ENCODE data around the gene MSLN. TPM values are rescaled to one million over a fixed set of nuclear protein-coding genes. Genes with fewer than 3 reads are reported as not detected.

MSLN gene
- total and polyA plus RNA-seq, 2 donors (not counting 3 experiments of a cell fraction or from before 2014, with no cell fraction given), result not detected

GRCh38 chr16:802914-803753 is 42.6 kb downstream of the MSLN start:
- Histone ChIP-seq H3K27me3 (ENCODE audit: control insufficient read depth in 2 of 2, insufficient read depth in 2 of 2, low read length in 2 of 2) (peaks cover 11 to 18% of the 10 kb centered on the region in 2 experiments), H3K9ac (replicated peaks; ENCODE audit: extremely low read depth, insufficient read depth, low read length) (no peak overlapping the region), H3K27ac (ENCODE audit: insufficient read depth, low read depth, low read length) (no peak overlapping the region), H4K20me1 (replicated peaks; ENCODE audit: control insufficient read depth, extremely low read depth, insufficient read depth, low read length) (no peaks in the 10 kb centered on the region), H3K36me3 (ENCODE audit: control insufficient read depth in 2 of 2, extremely low read depth in 1 of 2, insufficient read depth in 2 of 2, low read length in 2 of 2) (no peaks in the 10 kb centered on the region), H3K4me3 (replicated peaks in 1 of 3; ENCODE audit: insufficient read depth in 1 of 3, low read depth in 1 of 3, low read length in 3 of 3) (no peak overlapping the region), H3K79me2 (ENCODE audit: control insufficient read depth, insufficient read depth, low read length) (peaks cover 2% of the 10 kb centered on the region), H2AFZ (ENCODE audit: low read depth, low read length) (no peak overlapping the region), H3K9me1 (replicated peaks; ENCODE audit: control insufficient read depth, extremely low read depth, insufficient read depth, low read length) (no peaks in the 10 kb centered on the region), H3K4me1 (ENCODE audit: control insufficient read depth, extremely low read depth, insufficient read depth, low read length) (peaks cover 2% of the 10 kb centered on the region), H3K9me3 (replicated peaks; ENCODE audit: control insufficient read depth, insufficient read depth, low read length) (no peaks in the 10 kb centered on the region), H3K4me2 (ENCODE audit: insufficient read depth, low read length) (no peak overlapping the region)
- FAIRE-seq (no peak), DNase-seq (ENCODE audit: low read depth, low spot score) (no peak)
- intact Hi-C loops (cut with micrococcal nuclease), result no loop called here
- dilution Hi-C loops (cut with MboI; ENCODE audit: extremely low pct_ligation_motif_present, low sequenced_read_pairs), result no loop called here
- ChIA-PET CTCF (interaction anchor here (0.8 to 1.1 kb wide), 2 partner anchors 254 to 300 kb away, joined by 3 to 4 read pairs; no protein-coding TSS in a partner anchor), POLR2A (no interaction called here)
- BruUV-seq (replicated peaks), result no TSS peak
- no peak for TF ChIP-seq MYC (IDR thresholded peaks at IDR 0.05; ENCODE audit: low read depth, low read length)
- TF ChIP-seq MAX (IDR thresholded peaks at IDR 0.05; ENCODE audit: insufficient read depth, insufficient read length), result no peak
- no peak for TF ChIP-seq POLR2AphosphoS5 (IDR thresholded peaks at IDR 0.05; ENCODE audit: insufficient read depth, low read depth, low read length)

- ChIA-PET CTCF (interaction anchor here (0.8 to 1.1 kb wide), 2 partner anchors 253 to 300 kb away, joined by 3 to 4 read pairs; no protein-coding TSS in a partner anchor), POLR2A (no interaction called here)
- intact Hi-C loops (cut with micrococcal nuclease), result no loop called here
- Histone ChIP-seq H3K9me3 (replicated peaks; ENCODE audit: control insufficient read depth, insufficient read depth, low read length) (no peaks in the 10 kb centered on the region), H3K4me3 (replicated peaks in 1 of 3; ENCODE audit: insufficient read depth in 1 of 3, low read depth in 1 of 3, low read length in 3 of 3) (no peak overlapping the region), H3K36me3 (ENCODE audit: control insufficient read depth in 2 of 2, extremely low read depth in 1 of 2, insufficient read depth in 2 of 2, low read length in 2 of 2) (no peaks in the 10 kb centered on the region), H3K27ac (ENCODE audit: insufficient read depth, low read depth, low read length) (no peak overlapping the region), H2AFZ (ENCODE audit: low read depth, low read length) (no peak overlapping the region), H3K4me1 (ENCODE audit: control insufficient read depth, extremely low read depth, insufficient read depth, low read length) (peaks cover 2% of the 10 kb centered on the region), H3K9ac (replicated peaks; ENCODE audit: extremely low read depth, insufficient read depth, low read length) (no peak overlapping the region), H3K4me2 (ENCODE audit: insufficient read depth, low read length) (no peak overlapping the region), H3K9me1 (replicated peaks; ENCODE audit: control insufficient read depth, extremely low read depth, insufficient read depth, low read length) (no peaks in the 10 kb centered on the region), H3K79me2 (ENCODE audit: control insufficient read depth, insufficient read depth, low read length) (peaks cover 2% of the 10 kb centered on the region), H4K20me1 (replicated peaks; ENCODE audit: control insufficient read depth, extremely low read depth, insufficient read depth, low read length) (no peaks in the 10 kb centered on the region), H3K27me3 (ENCODE audit: control insufficient read depth in 2 of 2, insufficient read depth in 2 of 2, low read length in 2 of 2) (peaks cover 11 to 18% of the 10 kb centered on the region in 2 experiments)
- no peak for FAIRE-seq
- BruUV-seq (replicated peaks), result no TSS peak
- dilution Hi-C loops (cut with MboI; ENCODE audit: extremely low pct_ligation_motif_present, low sequenced_read_pairs), result no loop called here
- DNase-seq (ENCODE audit: low read depth, low spot score), result no peak
- TF ChIP-seq EZH2 (IDR thresholded peaks at IDR 0.05; ENCODE audit: borderline replicate concordance, low read depth, low read length, severe bottlenecking) (no peak), POLR2A (IDR thresholded peaks at IDR 0.05; ENCODE audit: low read depth, low read length) (no peak), MAX (IDR thresholded peaks at IDR 0.05; ENCODE audit: insufficient read depth, insufficient read length) (no peak), MYC (IDR thresholded peaks at IDR 0.05; ENCODE audit: low read depth, low read length) (no peak), JUN (IDR thresholded peaks at IDR 0.05; ENCODE audit: borderline replicate concordance, insufficient read depth, insufficient read length, low read depth) (no peak), GATA2 (IDR thresholded peaks at IDR 0.05; ENCODE audit: insufficient read depth, insufficient read length, low read depth, low read length) (no peak), POLR2AphosphoS5 (IDR thresholded peaks at IDR 0.05; ENCODE audit: insufficient read depth, low read depth, low read length) (no peak), CTCF (IDR thresholded peaks at IDR 0.05; ENCODE audit: extremely low read depth in 1 of 2, insufficient read depth in 1 of 2, low read depth in 1 of 2, low read length in 2 of 2) (no peak)
Observed at GRCh38 chr16:803754-804080, 43.2 kb downstream of the MSLN start.

Data from endothelial cell of umbilical vein (primary cell).